ENCODE measurements around the gene PRR20E.
"Not testable (repeated sequence)": the region's sequence is repeated elsewhere in the genome, so short reads cannot be mapped to it uniquely, and the experiment has no call there.

PRR20E gene

DNA sequence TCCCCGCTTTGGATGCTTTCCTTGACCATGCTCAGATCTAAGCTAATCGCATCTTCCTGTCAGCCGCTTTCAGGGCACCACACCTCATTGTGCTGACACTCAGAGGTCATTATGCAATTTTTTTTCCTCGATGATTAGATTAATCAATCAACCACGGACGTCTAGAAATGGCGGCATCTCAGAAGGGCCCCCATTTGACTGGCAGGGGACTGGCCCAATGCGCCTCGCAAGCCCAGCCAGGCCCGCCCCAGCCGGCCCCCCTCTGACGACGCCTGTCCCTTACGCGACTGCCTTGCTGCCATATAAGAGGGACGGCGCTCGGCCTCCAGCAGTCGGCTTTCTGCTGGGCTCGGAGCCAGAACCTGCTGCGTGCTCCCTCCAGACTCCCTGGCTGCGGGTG, at the start of gene PRR20E:
Gene PRR20E, plus strand, starts transcription at position 301 of the 400 bp plus-strand sequence. CDS start 387 bp downstream, outside the sequence.
- not testable (repeated sequence) for DNase-seq

DNA sequence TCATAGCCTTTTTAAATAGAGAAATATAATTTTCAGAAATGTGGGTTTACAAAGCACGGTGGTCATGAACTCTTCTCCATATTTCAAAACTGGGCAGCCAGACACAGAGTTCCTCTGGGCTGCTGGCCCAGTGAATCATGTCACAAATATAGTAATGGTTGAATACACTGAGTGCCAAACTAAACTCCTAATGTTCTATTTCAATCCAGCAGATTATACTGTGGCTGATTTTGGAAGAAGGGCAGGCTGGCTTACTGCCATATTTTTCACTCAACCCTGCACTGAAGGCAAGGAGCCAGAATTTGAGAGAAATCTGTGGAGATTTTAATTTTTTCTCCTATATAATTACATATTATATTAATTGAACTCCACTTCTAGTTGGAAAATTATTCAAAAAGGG, 43.3 kb upstream of the PRR20E start:
- no peak for DNase-seq

GRCh38 chr13:57128909-57129308, 38.1 kb upstream of the PRR20E start:
- DNase-seq = no peak

DNA sequence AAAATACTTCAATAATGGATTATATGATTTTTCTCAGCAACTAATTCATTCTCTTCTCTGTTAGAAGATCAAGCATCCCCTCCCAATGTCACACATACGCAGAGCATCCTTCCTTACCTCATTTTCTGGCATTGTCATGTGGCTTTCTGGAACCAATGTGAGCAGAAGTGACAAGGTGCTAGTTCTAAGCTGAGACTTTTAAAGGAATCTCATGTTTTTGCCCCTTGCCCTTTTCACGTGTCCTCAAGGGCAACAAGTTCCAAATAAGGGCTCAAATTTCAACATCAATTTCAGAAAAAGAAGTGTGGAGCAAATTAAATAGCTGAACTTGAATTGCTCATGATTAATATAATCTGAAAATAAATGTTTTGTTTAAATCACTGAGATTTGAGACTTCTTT, 30.9 kb upstream of the PRR20E start:
- no peak for DNase-seq

GRCh38 chr13:57137585-57137984, 29.4 kb upstream of the PRR20E start:
- DNase-seq = no peak

- no peak for DNase-seq
These were observed 28.0 kb upstream of the PRR20E start for GRCh38 chr13:57138988-57139387.

GRCh38 chr13:57139781-57140180, 27.2 kb upstream of the PRR20E start:
- not testable (repeated sequence) for DNase-seq

GRCh38 chr13:57140235-57140968, 26.6 kb upstream of the PRR20E start, which contains the start of gene PRR20A:
PRR20A (plus strand) TSS chr13:57140918; CDS start chr13:57141305, 387 bp downstream.
- DNase-seq = not testable (repeated sequence)

DNA sequence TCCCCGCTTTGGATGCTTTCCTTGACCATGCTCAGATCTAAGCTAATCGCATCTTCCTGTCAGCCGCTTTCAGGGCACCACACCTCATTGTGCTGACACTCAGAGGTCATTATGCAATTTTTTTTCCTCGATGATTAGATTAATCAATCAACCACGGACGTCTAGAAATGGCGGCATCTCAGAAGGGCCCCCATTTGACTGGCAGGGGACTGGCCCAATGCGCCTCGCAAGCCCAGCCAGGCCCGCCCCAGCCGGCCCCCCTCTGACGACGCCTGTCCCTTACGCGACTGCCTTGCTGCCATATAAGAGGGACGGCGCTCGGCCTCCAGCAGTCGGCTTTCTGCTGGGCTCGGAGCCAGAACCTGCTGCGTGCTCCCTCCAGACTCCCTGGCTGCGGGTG, 19.8 kb upstream of the PRR20E start, which contains the start of gene PRR20B:
Gene PRR20B, plus strand, starts transcription at position 301 of the 400 bp plus-strand sequence. CDS start 387 bp downstream, outside the sequence.
- not testable (repeated sequence) for DNase-seq

GRCh38 chr13:57148106-57148505, 18.9 kb upstream of the PRR20E start:
- DNase-seq = not testable (repeated sequence)

GRCh38 chr13:57153761-57154160, 13.2 kb upstream of the PRR20E start, which contains the start of gene PRR20C:
PRR20C (plus strand) TSS chr13:57154061; CDS start chr13:57154448, 387 bp downstream.
- DNase-seq = not testable (repeated sequence)

DNA sequence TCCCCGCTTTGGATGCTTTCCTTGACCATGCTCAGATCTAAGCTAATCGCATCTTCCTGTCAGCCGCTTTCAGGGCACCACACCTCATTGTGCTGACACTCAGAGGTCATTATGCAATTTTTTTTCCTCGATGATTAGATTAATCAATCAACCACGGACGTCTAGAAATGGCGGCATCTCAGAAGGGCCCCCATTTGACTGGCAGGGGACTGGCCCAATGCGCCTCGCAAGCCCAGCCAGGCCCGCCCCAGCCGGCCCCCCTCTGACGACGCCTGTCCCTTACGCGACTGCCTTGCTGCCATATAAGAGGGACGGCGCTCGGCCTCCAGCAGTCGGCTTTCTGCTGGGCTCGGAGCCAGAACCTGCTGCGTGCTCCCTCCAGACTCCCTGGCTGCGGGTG, 6.7 kb upstream of the PRR20E start, which contains the start of gene PRR20D:
Gene PRR20D, plus strand, starts transcription at position 301 of the 400 bp plus-strand sequence. CDS start 387 bp downstream, outside the sequence.
- not testable (repeated sequence) for DNase-seq

DNA sequence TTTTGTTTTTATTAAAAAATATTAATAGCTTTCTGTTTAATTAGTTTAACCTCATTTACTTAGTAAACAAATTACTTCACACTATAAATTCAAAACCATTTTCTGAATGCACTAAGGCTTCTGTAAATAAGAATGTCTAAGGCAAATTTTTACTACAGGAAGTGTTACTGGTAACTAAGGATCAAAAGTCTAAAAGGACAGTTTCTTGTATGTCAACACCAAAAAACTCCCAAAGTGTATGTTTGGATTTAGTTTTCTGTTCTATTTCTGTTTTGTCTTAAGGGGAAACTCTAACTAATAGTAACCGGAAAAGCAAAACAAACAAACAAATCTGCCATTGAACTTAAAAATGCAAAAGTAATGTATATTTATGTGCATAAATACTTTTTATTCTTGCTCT, 24.7 kb downstream of the PRR20E start:
- no peak for DNase-seq

DNA sequence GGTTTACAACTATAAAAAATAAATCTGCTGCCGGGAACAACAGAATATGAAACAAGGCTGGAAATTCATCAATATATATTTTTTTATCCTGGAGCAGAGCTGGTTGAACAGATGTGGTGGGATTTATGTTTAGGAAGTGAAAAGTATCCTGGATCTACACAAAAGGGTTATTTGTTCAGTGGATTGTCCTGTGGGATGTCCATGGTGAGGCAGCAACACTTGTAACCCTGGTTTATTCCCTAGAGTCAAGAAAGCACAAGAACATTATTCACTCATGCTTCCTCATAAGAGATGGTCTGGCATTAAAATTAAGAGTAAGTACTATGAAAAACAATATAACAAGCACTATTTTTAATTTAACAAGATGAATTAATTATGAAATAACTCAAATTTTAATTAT, 46.0 kb downstream of the PRR20E start:
- no peak for DNase-seq

Measured in NCI-H146 (cell line).